Stimulated activated CD4-positive, alpha-beta T cell treated with anti-CD3 and anti-CD28 coated beads, Interleukin-1b, Interleukin-23, amount 100 ng/mL, for 24 hours (primary cell): ENCODE data around the gene TMEM163.

Experiments used
- DNase-seq, 4 experiments: peaks; one replicate each; pipeline ENCODE4 v3.0.0-alpha.2; 2020; ENCODE audit warnings: low read depth in 4 of 4, low spot score in 1 of 4

Gene TMEM163

GRCh38 chr2:134460583-134460998 lies 258.2 kb downstream of the TMEM163 start:
- peak in 2 of 4 experiments; percentile 4 for DNase-seq

GRCh38 chr2:134459706-134460406 lies 258.9 kb downstream of the TMEM163 start:
- no peak for DNase-seq

- no peak for DNase-seq
These were observed 259.9 kb downstream of the TMEM163 start for GRCh38 chr2:134458950-134459349.

GRCh38 chr2:134458473-134458853 lies 260.3 kb downstream of the TMEM163 start:
- DNase-seq, result no peak

DNA sequence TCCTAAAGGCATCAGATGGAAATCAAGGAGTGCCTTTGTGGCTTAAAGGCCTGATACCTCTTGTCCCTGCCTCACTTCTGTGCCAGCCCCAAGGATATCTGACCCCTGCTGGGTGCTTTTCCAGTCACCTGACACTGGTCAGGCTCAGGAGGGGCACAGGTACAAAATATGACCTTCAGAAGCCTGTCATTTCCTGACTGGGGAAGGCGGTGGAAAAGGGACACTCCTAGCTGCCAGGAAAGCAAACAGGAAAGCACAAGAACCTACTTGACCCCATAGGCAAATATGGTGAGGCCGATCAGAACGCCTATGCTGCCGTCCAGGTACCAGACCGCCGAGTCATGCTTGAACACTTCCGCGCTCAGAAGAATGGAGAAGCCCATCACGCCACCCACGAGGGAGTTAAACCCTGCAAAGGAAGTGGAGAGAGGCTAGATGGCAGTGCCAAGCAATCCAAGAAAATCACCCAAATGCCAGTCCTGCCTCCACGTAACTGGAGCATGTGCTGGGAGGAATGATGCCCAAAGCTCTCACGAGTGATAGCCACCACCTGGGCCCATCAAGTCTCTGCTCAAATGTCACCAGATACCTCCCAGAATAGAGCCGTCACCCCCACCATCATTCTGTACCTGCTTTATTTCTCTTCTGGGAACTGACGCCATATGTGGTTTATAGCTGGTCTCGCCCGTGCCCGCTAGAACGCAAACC lies 260.9 kb downstream of the TMEM163 start:
- DNase-seq, result no peak

DNA sequence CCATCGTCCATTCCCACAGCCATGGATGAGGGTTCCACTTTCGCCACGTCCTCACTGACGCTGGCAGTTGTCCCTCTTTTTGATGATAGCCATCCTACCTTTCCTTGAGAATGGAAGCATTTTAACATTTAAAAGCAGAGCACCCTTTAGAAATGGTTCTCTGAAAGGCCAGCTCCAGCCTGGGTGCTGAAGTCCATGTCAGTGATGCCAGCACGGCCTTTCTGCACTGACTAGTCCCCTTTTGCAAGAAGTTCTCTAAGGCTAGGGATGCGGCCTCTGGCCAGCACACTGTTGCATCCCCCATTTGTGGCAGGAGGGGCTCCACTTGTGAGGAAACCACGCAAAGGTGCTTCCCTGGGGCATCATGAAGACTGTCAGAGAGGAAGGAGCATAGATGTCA lies 261.4 kb downstream of the TMEM163 start:
- no peak for DNase-seq

DNA sequence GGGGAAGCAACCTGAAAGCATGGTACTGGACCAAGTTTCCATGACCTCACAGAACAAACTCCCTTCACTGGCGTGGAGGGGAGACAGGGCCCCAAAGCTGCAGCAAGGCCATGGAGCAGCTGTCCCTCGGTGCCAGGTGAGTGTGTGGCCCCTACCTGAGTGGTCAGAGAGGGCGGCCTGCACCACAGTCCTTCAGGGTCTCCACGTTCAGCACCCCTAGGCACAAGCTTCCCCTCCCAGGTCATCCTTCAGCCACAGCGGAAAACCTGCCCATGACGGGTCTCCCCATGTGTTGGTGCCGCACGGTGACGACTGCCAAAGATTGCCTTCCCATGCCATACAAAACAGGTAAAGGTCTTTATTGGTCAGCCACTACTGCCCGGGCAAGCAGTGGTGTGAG lies 263.4 kb downstream of the TMEM163 start:
- DNase-seq, result no peak

- no peak for DNase-seq
These were observed 263.9 kb downstream of the TMEM163 start for GRCh38 chr2:134454931-134455330.

DNA sequence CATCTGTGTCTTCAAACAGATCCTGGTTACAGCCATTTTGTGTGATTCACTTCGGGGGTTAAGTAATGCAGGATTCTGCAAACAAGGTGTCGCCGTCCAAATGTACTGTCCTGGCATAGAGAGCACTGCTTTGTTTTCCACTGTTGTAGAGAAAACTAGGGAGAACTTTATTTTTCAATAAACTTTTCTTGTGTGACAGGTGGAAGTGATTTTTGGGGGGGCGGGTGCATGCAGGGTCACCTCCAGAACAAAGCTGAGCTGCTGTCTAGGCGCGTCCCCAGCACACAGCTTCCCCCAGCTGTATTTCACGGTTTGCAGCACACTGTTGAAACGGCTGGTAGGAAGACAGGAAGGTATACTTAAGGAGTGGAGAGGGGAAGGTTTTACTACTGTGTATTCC lies 264.4 kb downstream of the TMEM163 start:
- DNase-seq, result no peak

GRCh38 chr2:134453973-134454372 lies 264.8 kb downstream of the TMEM163 start:
- DNase-seq, result no peak

- no peak for DNase-seq
These were observed 265.3 kb downstream of the TMEM163 start for GRCh38 chr2:134453476-134453875.

DNA sequence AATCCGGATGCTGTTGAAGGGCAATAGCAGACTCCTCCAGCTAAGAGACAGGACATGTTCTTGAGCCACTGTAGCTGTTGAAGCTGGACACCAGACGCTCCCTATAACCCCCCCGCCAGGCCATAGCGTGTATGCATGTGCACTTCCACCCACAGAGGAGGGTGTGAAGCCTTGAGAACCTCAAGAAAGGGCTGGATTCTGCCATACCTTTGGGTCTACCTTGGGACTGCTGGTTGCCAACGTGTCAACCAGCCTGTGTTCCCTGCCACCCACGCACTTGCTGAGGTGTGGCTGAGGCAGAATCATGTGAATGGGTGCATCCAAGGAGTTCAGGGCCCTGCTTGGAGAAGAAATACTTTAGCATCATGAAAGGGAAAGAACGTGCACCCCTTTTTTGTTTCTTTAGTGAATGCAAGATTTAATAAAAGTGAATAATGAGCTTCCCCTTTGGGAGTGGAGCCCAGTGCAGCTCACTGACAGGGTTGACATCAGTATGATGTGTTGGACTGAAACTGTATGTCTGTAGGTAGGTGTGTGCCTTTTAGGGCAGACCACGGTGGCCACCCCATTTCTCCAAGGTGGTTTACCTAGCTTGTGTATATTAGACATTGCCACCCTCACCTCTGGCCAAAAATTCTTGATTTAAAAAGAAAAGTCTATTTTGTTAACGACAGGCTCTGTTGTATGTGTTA lies 266.6 kb downstream of the TMEM163 start:
- no peak for DNase-seq

GRCh38 chr2:134451347-134451630 lies 267.5 kb downstream of the TMEM163 start:
- DNase-seq, result no peak

- no peak for DNase-seq
These were observed 268.9 kb downstream of the TMEM163 start for GRCh38 chr2:134449751-134450513.

GRCh38 chr2:134449157-134449556 lies 269.6 kb downstream of the TMEM163 start:
- no peak for DNase-seq

DNA sequence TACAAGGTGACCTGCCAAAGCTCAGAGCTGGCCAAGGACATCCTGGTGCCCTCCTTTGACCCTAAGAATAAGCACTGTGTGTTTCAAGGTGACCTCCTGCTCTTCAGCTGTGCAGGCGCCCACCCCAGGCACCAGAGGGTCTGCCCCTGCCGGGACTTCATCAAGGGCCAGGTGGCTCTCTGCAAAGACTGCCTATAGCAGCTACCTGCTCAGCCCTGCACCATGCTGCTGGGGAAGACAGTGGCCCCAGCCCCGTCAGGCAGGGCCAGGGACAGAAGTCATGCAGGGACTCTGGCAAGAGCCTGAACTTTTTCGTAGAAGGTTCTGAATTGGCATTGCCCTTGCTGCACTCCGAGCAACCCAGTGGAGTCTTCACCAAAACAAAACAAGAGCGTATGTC lies 270.1 kb downstream of the TMEM163 start:
- no peak for DNase-seq

GRCh38 chr2:134447669-134448068 lies 271.1 kb downstream of the TMEM163 start:
- no peak for DNase-seq

GRCh38 chr2:134446383-134447017 lies 272.3 kb downstream of the TMEM163 start:
- DNase-seq, result no peak

GRCh38 chr2:134445985-134446382 lies 272.8 kb downstream of the TMEM163 start:
- no peak for DNase-seq

DNA sequence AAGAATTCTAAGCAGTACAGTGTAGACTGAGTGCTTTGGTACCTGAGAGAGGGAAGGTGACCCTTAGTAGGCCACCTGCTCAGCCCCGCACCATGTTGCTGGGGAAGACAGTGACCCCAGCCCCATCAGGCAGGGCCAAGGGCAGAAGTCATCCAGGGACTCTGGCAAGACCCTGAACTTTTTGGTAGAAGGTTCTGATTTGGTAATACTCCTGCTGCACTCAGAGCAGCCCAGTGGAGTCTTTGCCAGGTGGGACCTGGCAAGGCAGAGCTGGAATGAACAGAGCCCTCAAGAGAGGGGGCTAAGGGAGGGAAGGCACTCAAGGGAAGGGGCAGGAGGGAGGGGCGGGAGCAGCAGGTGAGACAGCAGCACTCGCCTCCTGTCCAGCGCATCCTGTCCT lies 273.7 kb downstream of the TMEM163 start:
- no peak for DNase-seq

DNA sequence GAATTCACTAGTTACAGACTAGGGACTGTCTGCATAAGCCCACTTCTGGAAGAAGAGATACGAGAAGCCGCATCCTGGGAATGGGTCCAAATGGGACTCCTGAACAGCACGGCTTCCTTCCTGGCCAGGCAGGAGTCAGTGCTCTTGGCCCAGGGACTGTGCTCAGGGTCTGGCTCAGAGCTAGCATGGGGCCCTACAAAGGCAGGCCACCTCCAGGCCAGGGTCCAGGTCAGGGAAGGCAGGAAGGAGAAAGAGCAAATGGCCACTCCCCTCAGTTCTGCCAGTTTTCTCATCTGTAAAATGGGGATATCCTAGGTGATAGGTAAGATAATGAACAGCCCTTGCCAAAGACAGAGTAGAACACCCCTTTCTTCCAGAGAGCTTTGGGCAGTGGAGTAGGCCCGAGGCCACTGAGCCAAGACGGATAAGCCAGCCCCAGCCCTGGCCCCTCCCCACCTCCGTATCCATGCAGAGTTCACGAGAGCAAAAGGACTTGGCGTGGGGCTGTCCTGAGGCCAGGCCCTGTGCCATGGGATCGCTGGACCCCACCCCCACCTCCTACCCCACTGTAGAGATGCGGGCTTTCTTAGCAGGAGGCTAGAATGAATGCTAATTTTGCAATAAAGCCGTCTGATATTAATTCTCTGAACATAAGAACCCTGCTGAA lies 274.9 kb downstream of the TMEM163 start:
- DNase-seq, result no peak
